Smooth muscle cell (in vitro differentiated cells): ENCODE results near the gene SFXN3. TPM values are rescaled to one million over a fixed set of nuclear protein-coding genes. Genes with fewer than 3 reads are reported as not detected.

Source experiments
- DNase-seq: peaks from one replicate; lab custom pipeline; 2025; ENCODE audit not compliant: unreplicated experiment; lab: John Stamatoyannopoulos, UW
- H2AFZ ChIP-seq: fragments of 200-600 bp; sonication (generic); 2 replicates; pipeline ENCODE4 v1.6.0; 2016; ENCODE audit warnings: antibody characterized with exemption, low read depth, mild to moderate bottlenecking
- H3F3A ChIP-seq: fragments of 200-600 bp; sonication (generic); 2 replicates; pipeline ENCODE4 v1.6.0; 2017; ENCODE audit warnings: antibody characterized with exemption, low read depth
- H3K27ac ChIP-seq: fragments of 200-600 bp; sonication (generic); 2 replicates; pipeline ENCODE4 v1.5.1; 2016; ENCODE audit warnings: low read depth, mild to moderate bottlenecking
- H3K27me3 ChIP-seq: fragments of 200-600 bp; sonication (generic); 2 replicates; pipeline ENCODE4 v1.6.1; 2016; ENCODE audit warnings: low read depth, mild to moderate bottlenecking
- H3K36me3 ChIP-seq: fragments of 200-600 bp; sonication (generic); 2 replicates; pipeline ENCODE4 v1.5.1; 2016; ENCODE audit warnings: low read depth
- H3K4me1 ChIP-seq: fragments of 200-600 bp; sonication (generic); 2 replicates; pipeline ENCODE4 v1.5.1; 2016; ENCODE audit warnings: low read depth
- H3K4me2 ChIP-seq: fragments of 200-600 bp; sonication (generic); 2 replicates; pipeline ENCODE4 v1.6.0; 2016; ENCODE audit warnings: mild to moderate bottlenecking
- H3K4me3 ChIP-seq: fragments of 200-600 bp; sonication (generic); 2 replicates; pipeline ENCODE4 v1.5.1; 2016; ENCODE audit warnings: mild to moderate bottlenecking
- H3K79me2 ChIP-seq: fragments of 200-600 bp; sonication (generic); 2 replicates; pipeline ENCODE4 v1.6.0; 2016; ENCODE audit warnings: low read depth, mild to moderate bottlenecking
- H3K9ac ChIP-seq: fragments of 200-600 bp; sonication (generic); 2 replicates; pipeline ENCODE4 v1.6.0; 2016; ENCODE audit warnings: low read depth
- H3K9me3 ChIP-seq: fragments of 200-600 bp; sonication (generic); replicated peaks from 2 replicates; pipeline ENCODE4 v1.5.1; 2016; ENCODE audit warnings: low read depth
- H4K20me1 ChIP-seq: fragments of 200-600 bp; sonication (generic); 2 replicates; pipeline ENCODE4 v1.6.0; 2016; ENCODE audit warnings: low read depth
- CTCF ChIP-seq: fragments of 200-600 bp; sonication (generic); IDR thresholded peaks from 2 replicates; pipeline ENCODE4 v1.5.1; 2017; ENCODE audit warnings: borderline replicate concordance, mild to moderate bottlenecking, antibody characterized with exemption; ENCODE audit not compliant: insufficient read depth, poor library complexity, severe bottlenecking
- WGBS: methylation state at CpG from one replicate; pipeline ENCODE4 v1.1.7; 2016; ENCODE audit warnings: low lambda C conversion rate; 5-methylcytosine and 5-hydroxymethylcytosine counted together
- polyA plus RNA-seq: library from polyadenylated mRNA; unstranded; fragments of >200 nt; fragmentation: Nextera tagmentation; extraction: Ambion mirVana; gene quantifications from 2 replicates; pipeline ENCODE4 v1.2.1, GENCODE V29; 2016
- total RNA-seq: library from RNA; depleted of rRNA; stranded (reverse); fragments of >200 nt; gene quantifications from 2 replicates; pipeline ENCODE4 v1.2.3, GENCODE V29; 2014

The SFXN3 gene
- total and polyA plus RNA-seq, 2 experiments from 2014 or later, result 79.1 to 92.1 TPM

DNA sequence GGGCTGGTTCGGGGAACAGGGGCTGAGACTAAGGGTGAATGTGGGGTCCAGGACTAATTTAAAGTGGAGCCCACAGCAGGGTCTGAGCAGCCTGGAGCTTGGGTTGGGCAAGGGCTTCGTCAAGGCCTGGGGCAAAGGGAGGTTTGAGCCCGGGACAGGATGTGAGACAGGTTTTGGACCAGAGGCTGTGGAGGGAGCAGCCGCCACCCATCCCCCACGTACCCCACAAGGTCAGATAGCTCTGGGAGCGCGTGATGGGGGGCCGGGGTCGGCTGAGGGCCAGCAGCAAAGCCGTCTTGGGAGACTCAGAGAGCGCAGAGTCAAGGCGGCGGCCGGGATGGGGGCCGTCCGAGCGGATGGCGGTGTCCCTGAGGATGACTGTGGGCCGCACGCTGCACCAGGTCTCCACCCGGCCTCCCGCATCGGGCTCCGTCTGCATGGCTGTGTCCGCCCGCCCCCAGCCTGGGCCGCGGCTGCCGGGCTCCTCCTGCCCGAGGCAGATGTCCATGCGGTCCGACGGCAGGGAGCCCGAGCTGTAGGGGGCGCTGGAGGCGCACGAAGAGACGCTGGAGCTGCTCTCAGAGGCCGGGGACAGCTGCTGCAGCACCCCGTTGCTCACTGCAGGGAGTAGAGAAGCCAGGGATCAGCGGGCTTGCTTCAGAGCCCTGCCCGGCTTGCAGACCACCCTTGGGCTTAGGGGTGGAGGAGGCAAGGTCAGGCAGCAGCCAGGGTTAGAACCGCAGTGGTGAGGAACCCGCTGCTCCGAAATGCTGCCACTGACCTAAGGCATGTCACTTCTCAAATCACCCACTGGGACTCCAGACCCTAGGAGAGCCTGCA lies 12.2 kb upstream of the SFXN3 start:
- H3K4me2 ChIP-seq, result peak overlapping the region; percentile 74
- peaks cover 26% of the 10 kb centered on the region for H3K27me3 ChIP-seq
- H3K9me3 ChIP-seq, result no peaks in the 10 kb centered on the region
- no peaks in the 10 kb centered on the region for H4K20me1 ChIP-seq
- H3F3A ChIP-seq, result no peaks in the 10 kb centered on the region
- peak; percentile 64 for DNase-seq
- no peak overlapping the region for H3K27ac ChIP-seq
- H3K79me2 ChIP-seq, result no peaks in the 10 kb centered on the region
- no peaks in the 10 kb centered on the region for H3K4me1 ChIP-seq
- H3K4me3 ChIP-seq, result no peak overlapping the region
- no peak overlapping the region for H3K9ac ChIP-seq
- H2AFZ ChIP-seq, result no peak overlapping the region
- no peaks in the 10 kb centered on the region for H3K36me3 ChIP-seq
- peak; percentile 70 for TF ChIP-seq CTCF
- 15% methylated on average over 41 of the region's 45 CpGs for WGBS

GRCh38 chr10:101019440-101019703 lies 11.7 kb upstream of the SFXN3 start:
- WGBS, result 51% methylated on average over 2 of the region's 2 CpGs
- H3K4me2 ChIP-seq, result peak overlapping the region; percentile 74

GRCh38 chr10:101020427-101021075 lies 10.5 kb upstream of the SFXN3 start:
- TF ChIP-seq CTCF, result no peak
- Histone ChIP-seq H3K27me3 (peaks cover 26% of the 10 kb centered on the region), H3K9me3 (no peaks in the 10 kb centered on the region), H3F3A (no peaks in the 10 kb centered on the region), H2AFZ (no peak overlapping the region), H3K36me3 (no peaks in the 10 kb centered on the region), H3K9ac (no peak overlapping the region), H3K4me3 (no peak overlapping the region), H3K79me2 (no peaks in the 10 kb centered on the region), H3K4me1 (no peaks in the 10 kb centered on the region), H3K4me2 (no peak overlapping the region), H3K27ac (no peak overlapping the region), H4K20me1 (no peaks in the 10 kb centered on the region)
- no peak for DNase-seq
- WGBS, result 82% methylated on average over 10 of the region's 10 CpGs

More at GRCh38 chr10:101019440-101019703, 11.7 kb upstream of the SFXN3 start:
- DNase-seq, result no peak
- no peak overlapping the region for H3K27ac ChIP-seq
- H3K27me3 ChIP-seq, result peaks cover 26% of the 10 kb centered on the region
- no peak for TF ChIP-seq CTCF
- no peaks in the 10 kb centered on the region for H3K36me3 ChIP-seq
- H3K9ac ChIP-seq, result no peak overlapping the region
- H3K9me3 ChIP-seq, result no peaks in the 10 kb centered on the region
- no peaks in the 10 kb centered on the region for H4K20me1 ChIP-seq
- H3K79me2 ChIP-seq, result no peaks in the 10 kb centered on the region
- no peaks in the 10 kb centered on the region for H3F3A ChIP-seq
- H3K4me3 ChIP-seq, result no peak overlapping the region
- H3K4me1 ChIP-seq, result no peaks in the 10 kb centered on the region
- no peak overlapping the region for H2AFZ ChIP-seq
